ENCODE measurements around the gene CXCL6. TPM values are rescaled to one million over a fixed set of nuclear protein-coding genes. Genes with fewer than 3 reads are reported as not detected.

CXCL6 gene
- total RNA-seq, result 0.73 TPM

- DNase-seq (ENCODE audit: low spot score), result no peak
Measured at GRCh38 chr4:73836373-73837279, at the start of gene CXCL6. Gene CXCL6 (plus strand): TSS chr4:73836678. CDS start chr4:73836751, 73 bp downstream.

- DNase-seq (ENCODE audit: low spot score), result no peak
Measured at GRCh38 chr4:73788411-73788810, 48.1 kb upstream of the CXCL6 start.

GRCh38 chr4:73798842-73799241 is 37.6 kb upstream of the CXCL6 start:
- DNase-seq (ENCODE audit: low spot score), result no peak

GRCh38 chr4:73800206-73800605 is 36.3 kb upstream of the CXCL6 start:
- DNase-seq (ENCODE audit: low spot score), result no peak

GRCh38 chr4:73801692-73802091 is 34.8 kb upstream of the CXCL6 start:
- DNase-seq (ENCODE audit: low spot score), result no peak

GRCh38 chr4:73803213-73803612 is 33.3 kb upstream of the CXCL6 start:
- no peak for DNase-seq (ENCODE audit: low spot score)

- no peak for DNase-seq (ENCODE audit: low spot score)
Measured at GRCh38 chr4:73810191-73810590, 26.3 kb upstream of the CXCL6 start.

- DNase-seq (ENCODE audit: low spot score), result no peak
Measured at GRCh38 chr4:73811841-73812240, 24.6 kb upstream of the CXCL6 start.

- no peak for DNase-seq (ENCODE audit: low spot score)
Measured at GRCh38 chr4:73814679-73815078, 21.8 kb upstream of the CXCL6 start.

- no peak for DNase-seq (ENCODE audit: low spot score)
Measured at GRCh38 chr4:73815145-73815544, 21.3 kb upstream of the CXCL6 start.

GRCh38 chr4:73816814-73817213 is 19.7 kb upstream of the CXCL6 start:
- DNase-seq (ENCODE audit: low spot score), result no peak

- DNase-seq (ENCODE audit: low spot score), result no peak
Measured at GRCh38 chr4:73817341-73817740, 19.1 kb upstream of the CXCL6 start.

- DNase-seq (ENCODE audit: low spot score), result no peak
Measured at GRCh38 chr4:73821325-73821724, 15.2 kb upstream of the CXCL6 start.

- no peak for DNase-seq (ENCODE audit: low spot score)
Measured at GRCh38 chr4:73822389-73822788, 14.1 kb upstream of the CXCL6 start.

- DNase-seq (ENCODE audit: low spot score), result no peak
Measured at GRCh38 chr4:73822812-73823504, 13.5 kb upstream of the CXCL6 start.

- no peak for DNase-seq (ENCODE audit: low spot score)
Measured at GRCh38 chr4:73823760-73824159, 12.7 kb upstream of the CXCL6 start.

- DNase-seq (ENCODE audit: low spot score), result no peak
Measured at GRCh38 chr4:73828956-73829355, 7.5 kb upstream of the CXCL6 start.

GRCh38 chr4:73831569-73831968 is 4.9 kb upstream of the CXCL6 start:
- no peak for DNase-seq (ENCODE audit: low spot score)

- no peak for DNase-seq (ENCODE audit: low spot score)
Measured at GRCh38 chr4:73832651-73833237, 3.7 kb upstream of the CXCL6 start.

GRCh38 chr4:73839071-73839470 is 2.6 kb downstream of the CXCL6 start:
- DNase-seq (ENCODE audit: low spot score), result no peak

GRCh38 chr4:73839715-73840114 is 3.2 kb downstream of the CXCL6 start:
- DNase-seq (ENCODE audit: low spot score), result no peak

- no peak for DNase-seq (ENCODE audit: low spot score)
Measured at GRCh38 chr4:73841243-73841925, 4.9 kb downstream of the CXCL6 start.

Measured in ureter (tissue), 1 donor.